ENCODE results near the gene OSBP2.

- TF ChIP-seq CTCF (IDR thresholded peaks at IDR 0.05) (no peak), POLR2A (IDR thresholded peaks at IDR 0.05) (no peak), POLR2AphosphoS5 (IDR thresholded peaks at IDR 0.05) (no peak)
Measured at GRCh38 chr22:30855677-30856518, 161.2 kb downstream of the OSBP2 start.

Measured in breast epithelium (tissue), 3 donors.